Stomach smooth muscle (tissue), 2 donors: ENCODE measurements around the gene AEBP2.
A peak's percentile ranks its signal among the peaks of the same experiment; 100 is the strongest.
"Not testable (repeated sequence)": the region's sequence is repeated elsewhere in the genome, so short reads cannot be mapped to it uniquely, and the experiment has no call there.

Experiments
- H3K27ac ChIP-seq: one replicate; pipeline ENCODE4 v1.7.0; 2013; ENCODE audit warnings: mild to moderate bottlenecking, low read length, inconsistent platforms
- H3K27me3 ChIP-seq, 2 donors: one replicate each; pipeline ENCODE4 v1.7.0; 2013; ENCODE audit warnings: low read length in 2 of 2; ENCODE audit not compliant: insufficient read depth in 2 of 2, control insufficient read depth in 1 of 2
- H3K36me3 ChIP-seq, 2 donors: one replicate each; pipeline ENCODE4 v1.7.0; 2013; ENCODE audit warnings: low read length in 2 of 2; ENCODE audit not compliant: control insufficient read depth in 2 of 2, insufficient read depth in 2 of 2
- H3K4me1 ChIP-seq: one replicate; pipeline ENCODE4 v1.7.0; 2013; ENCODE audit warnings: low read length; ENCODE audit not compliant: control insufficient read depth, insufficient read depth
- H3K4me3 ChIP-seq, 2 donors: one replicate each; pipeline ENCODE4 v1.7.0; 2013; ENCODE audit warnings: low read length in 2 of 2
- H3K9ac ChIP-seq, 2 donors: one replicate each; pipeline ENCODE4 v1.7.0; 2013; ENCODE audit warnings: low read length in 2 of 2, mild to moderate bottlenecking in 1 of 2
- H3K9me3 ChIP-seq, 2 donors: one replicate each; pipeline ENCODE4 v1.7.0; 2013; ENCODE audit warnings: low read length in 2 of 2; ENCODE audit not compliant: control insufficient read depth in 2 of 2
- donor health status: healthy.
- donor health status: Pancreatic carcinoma.

The AEBP2 gene, protein sequence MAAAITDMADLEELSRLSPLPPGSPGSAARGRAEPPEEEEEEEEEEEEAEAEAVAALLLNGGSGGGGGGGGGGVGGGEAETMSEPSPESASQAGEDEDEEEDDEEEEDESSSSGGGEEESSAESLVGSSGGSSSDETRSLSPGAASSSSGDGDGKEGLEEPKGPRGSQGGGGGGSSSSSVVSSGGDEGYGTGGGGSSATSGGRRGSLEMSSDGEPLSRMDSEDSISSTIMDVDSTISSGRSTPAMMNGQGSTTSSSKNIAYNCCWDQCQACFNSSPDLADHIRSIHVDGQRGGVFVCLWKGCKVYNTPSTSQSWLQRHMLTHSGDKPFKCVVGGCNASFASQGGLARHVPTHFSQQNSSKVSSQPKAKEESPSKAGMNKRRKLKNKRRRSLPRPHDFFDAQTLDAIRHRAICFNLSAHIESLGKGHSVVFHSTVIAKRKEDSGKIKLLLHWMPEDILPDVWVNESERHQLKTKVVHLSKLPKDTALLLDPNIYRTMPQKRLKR

GRCh38 chr12:19439059-19440018, at the start of gene AEBP2:
Gene AEBP2 (plus strand): TSS chr12:19439492. CDS start chr12:19439700, 208 bp downstream.
- peak within 1 kb of the TSS; percentile 90 for H3K27ac ChIP-seq
- no peaks in the 10 kb centered on the region for H3K36me3 ChIP-seq
- no peaks in the 10 kb centered on the region for H3K27me3 ChIP-seq
- H3K9ac ChIP-seq = peak within 1 kb of the TSS; percentile 90 to 94
- H3K9me3 ChIP-seq = no peaks in the 10 kb centered on the region
- H3K4me3 ChIP-seq = peak within 1 kb of the TSS; percentile 74 to 90
- peaks cover 1% of the 10 kb centered on the region for H3K4me1 ChIP-seq

DNA sequence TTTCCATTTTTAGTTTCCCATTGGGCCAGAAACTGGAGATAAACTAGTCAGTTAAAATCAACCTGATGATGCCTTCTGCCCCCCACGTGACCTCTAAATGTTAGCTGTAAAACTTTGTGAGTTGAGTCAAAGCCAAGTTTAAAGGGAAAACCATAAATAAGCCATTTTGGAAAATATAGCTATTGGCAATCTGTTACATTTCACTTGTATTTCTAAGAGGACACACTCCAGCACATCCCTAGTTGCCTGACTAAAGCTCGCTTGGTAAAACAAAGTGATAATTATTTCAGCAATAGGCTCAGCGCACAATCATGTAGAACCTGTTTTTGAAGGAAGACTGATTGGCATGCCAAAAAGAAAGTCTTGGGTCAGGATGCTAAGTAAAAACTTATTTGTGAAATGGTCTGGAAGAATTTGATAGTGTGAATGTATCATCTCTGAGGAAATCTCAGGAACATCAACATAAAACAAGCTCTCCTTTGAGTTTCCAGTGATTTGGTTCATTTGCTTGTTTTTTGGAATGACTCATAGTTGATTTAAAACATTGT, 49.2 kb upstream of the AEBP2 start:
- no peak overlapping the region for H3K9ac ChIP-seq
- H3K9me3 ChIP-seq = no peaks in the 10 kb centered on the region
- no peaks in the 10 kb centered on the region for H3K27me3 ChIP-seq
- H3K36me3 ChIP-seq = no peaks in the 10 kb centered on the region
- H3K4me1 ChIP-seq = no peaks in the 10 kb centered on the region
- H3K4me3 ChIP-seq = no peak overlapping the region
- H3K27ac ChIP-seq = no peak overlapping the region

DNA sequence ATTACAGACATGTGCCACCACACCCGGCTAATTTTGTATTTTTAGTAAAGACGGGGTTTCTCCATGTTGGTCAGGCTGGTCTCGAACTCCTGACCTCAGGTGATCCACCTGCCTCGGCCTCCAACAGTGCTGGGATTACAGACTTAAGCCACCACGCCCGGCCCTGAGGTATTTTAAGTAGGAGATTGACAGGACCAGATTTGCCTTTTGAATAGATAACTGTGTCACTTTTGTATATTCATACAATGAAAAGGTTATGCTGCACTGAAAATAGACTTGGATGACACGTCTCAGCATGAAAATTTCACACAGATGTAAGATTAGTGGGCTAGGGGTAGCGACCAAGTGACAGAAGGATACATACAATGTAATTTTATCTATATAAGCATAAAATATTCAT, 46.6 kb upstream of the AEBP2 start:
- not testable (repeated sequence) for H3K4me3 ChIP-seq, H3K36me3 ChIP-seq, H3K27ac ChIP-seq, H3K27me3 ChIP-seq, H3K9me3 ChIP-seq, H3K4me1 ChIP-seq, H3K9ac ChIP-seq

DNA sequence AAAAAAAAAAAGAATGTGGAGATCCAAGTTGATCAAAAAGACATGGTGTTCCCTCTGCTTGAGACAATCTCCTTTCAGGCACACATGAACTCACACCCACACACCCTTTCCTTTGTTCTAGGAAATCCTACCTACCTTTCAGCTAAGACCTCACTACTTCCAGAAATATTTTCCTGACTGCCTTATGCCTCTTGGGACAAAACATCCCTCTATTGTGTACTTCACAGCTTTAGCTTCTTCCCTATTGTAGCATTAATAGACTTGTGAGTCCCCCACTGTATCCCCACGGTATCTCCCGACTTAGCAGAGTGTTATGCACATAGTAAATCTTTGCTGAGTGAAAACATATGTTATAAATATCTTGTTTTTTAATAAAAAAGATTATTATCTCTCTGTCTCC, 44.9 kb upstream of the AEBP2 start:
- no peaks in the 10 kb centered on the region for H3K36me3 ChIP-seq
- H3K4me1 ChIP-seq = no peaks in the 10 kb centered on the region
- no peaks in the 10 kb centered on the region for H3K9me3 ChIP-seq
- no peaks in the 10 kb centered on the region for H3K27me3 ChIP-seq
- H3K27ac ChIP-seq = no peak overlapping the region
- H3K4me3 ChIP-seq = no peak overlapping the region
- H3K9ac ChIP-seq = no peak overlapping the region

DNA sequence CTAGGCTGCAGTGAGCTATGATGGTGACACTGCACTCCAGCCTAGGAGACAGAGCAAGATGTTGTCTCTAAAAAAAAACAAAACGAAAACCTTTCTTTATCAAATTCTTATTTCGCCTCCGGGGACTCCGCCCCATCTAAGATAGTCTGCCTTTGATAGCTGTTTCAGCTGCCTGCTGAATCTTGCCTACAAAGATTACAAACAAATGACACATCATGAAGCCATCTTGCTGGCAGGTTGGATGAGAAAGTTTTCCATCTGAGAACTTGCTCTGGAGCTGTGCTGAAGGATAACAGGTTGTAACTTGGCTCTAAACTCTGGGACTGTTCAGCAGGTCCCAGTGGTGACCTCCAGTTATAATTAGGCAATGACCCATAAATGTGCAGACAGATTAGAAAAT, 41.8 kb upstream of the AEBP2 start:
- Histone ChIP-seq H3K27me3 (no peaks in the 10 kb centered on the region), H3K4me3 (no peak overlapping the region), H3K27ac (no peak overlapping the region), H3K9ac (no peak overlapping the region), H3K36me3 (no peaks in the 10 kb centered on the region), H3K9me3 (no peaks in the 10 kb centered on the region), H3K4me1 (peaks cover 2% of the 10 kb centered on the region)

DNA sequence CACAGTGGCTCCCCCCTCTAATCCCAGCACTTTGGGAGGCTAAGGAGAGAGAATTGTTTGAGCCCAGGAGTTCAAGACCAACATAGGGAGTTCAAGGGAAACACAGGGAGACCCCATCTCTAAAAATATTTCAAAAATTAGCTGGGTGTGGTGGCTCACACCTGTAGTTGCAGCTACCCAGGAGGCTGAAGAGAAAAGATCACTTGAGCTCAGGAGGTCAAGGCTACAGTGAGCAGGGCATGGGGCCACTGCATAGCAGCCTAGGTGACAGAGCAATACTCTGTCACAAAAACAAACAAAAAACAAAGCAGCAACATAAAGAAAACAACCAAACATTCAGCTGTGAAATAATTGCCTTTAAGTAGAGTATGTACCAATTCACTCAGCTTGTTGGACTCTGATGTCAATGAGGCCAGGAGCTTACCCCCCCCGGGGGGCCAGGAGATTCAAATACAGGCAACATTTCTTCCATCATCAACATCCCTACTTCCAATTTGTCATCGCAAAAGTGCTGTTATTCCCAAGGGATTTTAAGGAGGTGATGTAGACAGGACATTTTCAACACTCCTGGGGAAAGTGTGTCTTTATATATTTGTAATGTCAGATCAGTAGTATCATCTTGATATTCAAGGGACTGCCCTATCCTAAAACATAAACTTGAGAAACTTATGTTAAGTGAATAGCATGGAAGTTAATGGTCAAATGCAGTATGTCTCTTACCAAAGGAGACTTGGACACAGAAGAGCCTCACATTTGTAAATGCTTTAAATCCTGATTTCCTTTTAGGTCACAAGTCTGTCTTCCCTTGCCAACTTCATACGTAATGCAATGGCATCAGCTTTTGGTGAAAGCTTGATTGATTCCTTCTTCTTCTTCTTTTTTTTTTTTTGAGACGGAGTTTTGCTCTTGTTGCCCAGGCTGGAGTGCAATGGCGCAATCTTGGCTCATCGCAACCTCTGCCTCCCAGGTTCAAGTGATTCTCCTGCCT, 40.6 kb upstream of the AEBP2 start:
- no peaks in the 10 kb centered on the region for H3K27me3 ChIP-seq
- no peak overlapping the region for H3K4me3 ChIP-seq
- H3K36me3 ChIP-seq = no peaks in the 10 kb centered on the region
- no peaks in the 10 kb centered on the region for H3K9me3 ChIP-seq
- no peak overlapping the region for H3K27ac ChIP-seq
- H3K9ac ChIP-seq = no peak overlapping the region
- H3K4me1 ChIP-seq = peaks cover 5% of the 10 kb centered on the region

DNA sequence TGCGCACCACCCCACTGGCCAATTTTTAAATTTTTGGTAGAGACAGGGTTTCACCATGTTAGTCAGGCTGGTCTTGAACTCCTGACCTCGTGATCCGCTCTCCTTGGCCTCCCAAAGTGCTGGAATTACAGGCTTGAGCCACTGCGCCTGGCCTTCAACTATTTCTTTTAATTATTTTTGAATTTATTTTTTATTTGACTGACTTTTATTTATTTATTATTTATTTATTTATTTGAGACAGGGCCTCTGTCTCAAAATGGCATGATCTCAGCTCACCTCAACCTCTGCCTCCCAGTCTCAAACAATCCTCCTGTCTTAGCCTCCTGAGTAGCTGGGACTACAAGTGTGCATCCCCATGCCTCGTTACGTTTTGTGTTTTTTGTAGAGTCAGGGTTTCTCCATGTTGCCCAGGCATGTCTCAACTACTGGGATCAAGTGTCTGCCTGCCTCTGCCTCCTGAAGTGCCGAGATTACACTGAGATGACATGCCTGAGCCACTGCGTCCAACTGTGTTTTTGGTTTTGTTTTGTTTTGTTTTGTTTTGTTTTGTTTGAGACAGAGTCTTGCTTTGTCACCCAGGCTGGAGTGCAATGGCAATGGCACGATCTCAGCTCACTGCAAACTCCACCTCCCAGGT, 38.5 kb upstream of the AEBP2 start:
- H3K9me3 ChIP-seq, H3K27ac ChIP-seq, H3K4me1 ChIP-seq, H3K9ac ChIP-seq, H3K27me3 ChIP-seq, H3K36me3 ChIP-seq, H3K4me3 ChIP-seq: not testable (repeated sequence)

DNA sequence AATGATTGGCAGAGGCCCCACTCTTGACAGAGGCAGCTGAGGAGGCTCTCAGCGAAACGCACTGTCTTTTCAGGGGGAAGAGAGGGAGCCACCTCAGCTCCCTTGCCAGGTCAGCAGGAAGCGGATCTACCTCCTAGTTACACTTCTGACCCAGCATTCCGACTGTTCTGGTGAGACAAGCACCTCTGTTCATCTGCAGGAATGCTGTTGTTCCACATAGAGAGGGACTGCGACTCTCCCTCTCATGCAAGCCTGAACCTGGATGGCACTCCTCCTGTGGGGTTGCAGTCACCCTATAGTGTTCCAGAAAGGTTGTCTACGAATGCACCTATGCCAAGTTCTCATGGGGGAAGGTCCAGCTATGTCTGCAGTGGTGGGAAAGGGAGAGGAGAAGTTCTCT, 37.1 kb upstream of the AEBP2 start:
- Histone ChIP-seq H3K9me3 (peaks cover 0 to 2% of the 10 kb centered on the region in 2 donors), H3K4me3 (no peak overlapping the region), H3K36me3 (no peaks in the 10 kb centered on the region), H3K9ac (no peak overlapping the region), H3K4me1 (peaks cover 5% of the 10 kb centered on the region), H3K27me3 (no peaks in the 10 kb centered on the region), H3K27ac (no peak overlapping the region)

- H3K4me1 ChIP-seq = peaks cover 5% of the 10 kb centered on the region
- H3K4me3 ChIP-seq = no peak overlapping the region
- peaks cover 0 to 2% of the 10 kb centered on the region in 2 donors for H3K9me3 ChIP-seq
- no peaks in the 10 kb centered on the region for H3K36me3 ChIP-seq
- H3K27me3 ChIP-seq = no peaks in the 10 kb centered on the region
- no peak overlapping the region for H3K9ac ChIP-seq
- H3K27ac ChIP-seq = no peak overlapping the region
Measured at GRCh38 chr12:19402743-19403431, 36.4 kb upstream of the AEBP2 start.
